MM.1S (cell line): ENCODE measurements around the gene CAMK2A.

Experiments used
- DNase-seq: peaks from one replicate; pipeline ENCODE4 v3.0.0-alpha.2; 2015
- H2AFZ ChIP-seq: fragments of 300-600 bp; sonication (generic); 2 replicates; pipeline ENCODE4 v1.6.0; 2016; ENCODE audit warnings: antibody characterized with exemption, low read length
- H3F3A ChIP-seq: fragments of 300-600 bp; sonication (generic); 2 replicates; pipeline ENCODE4 v1.6.1; 2016; ENCODE audit warnings: mild to moderate bottlenecking, antibody characterized with exemption, low read length, moderate library complexity, mixed read lengths; ENCODE audit not compliant: insufficient read depth
- H3K27ac ChIP-seq: fragments of 300-600 bp; sonication (generic); 2 replicates; pipeline ENCODE4 v1.5.1; 2016; ENCODE audit warnings: mild to moderate bottlenecking, low read length
- H3K27me3 ChIP-seq: fragments of 300-600 bp; sonication (generic); replicated peaks from 2 replicates; pipeline ENCODE4 v1.6.0; 2016; ENCODE audit warnings: low read length; ENCODE audit not compliant: insufficient read depth
- H3K36me3 ChIP-seq: fragments of 300-600 bp; sonication (generic); replicated peaks from 2 replicates; pipeline ENCODE4 v1.6.1; 2016; ENCODE audit warnings: mild to moderate bottlenecking, low read length, mixed read lengths; ENCODE audit not compliant: insufficient read depth
- H3K4me1 ChIP-seq: fragments of 300-600 bp; sonication (generic); 2 replicates; pipeline ENCODE4 v1.6.1; 2016; ENCODE audit warnings: low read length, mixed read lengths
- H3K4me2 ChIP-seq: fragments of 300-600 bp; sonication (generic); 2 replicates; pipeline ENCODE4 v1.6.0; 2016; ENCODE audit warnings: low read depth, low read length
- H3K4me3 ChIP-seq: fragments of 300-600 bp; sonication (generic); 2 replicates; pipeline ENCODE4 v1.5.1; 2016; ENCODE audit warnings: low read length, mixed read lengths
- H3K79me2 ChIP-seq: fragments of 300-600 bp; sonication (generic); 2 replicates; pipeline ENCODE4 v1.6.1; 2016; ENCODE audit warnings: mixed run types, low read length, mixed read lengths
- H3K9ac ChIP-seq: fragments of 300-600 bp; sonication (generic); 2 replicates; pipeline ENCODE4 v1.6.1; 2016; ENCODE audit warnings: low read length, mixed read lengths
- H3K9me2 ChIP-seq: fragments of 300-600 bp; sonication (generic); replicated peaks from 2 replicates; pipeline ENCODE4 v1.6.1; 2016; ENCODE audit warnings: mild to moderate bottlenecking, low read length, mixed read lengths; ENCODE audit not compliant: insufficient read depth
- H3K9me3 ChIP-seq: fragments of 300-600 bp; sonication (generic); replicated peaks from 2 replicates; pipeline ENCODE4 v1.6.1; 2016; ENCODE audit warnings: mild to moderate bottlenecking, low read length, mixed read lengths; ENCODE audit not compliant: insufficient read depth
- H4K20me1 ChIP-seq: fragments of 300-600 bp; sonication (generic); 2 replicates; pipeline ENCODE4 v1.6.1; 2016; ENCODE audit warnings: mild to moderate bottlenecking, low read length, moderate library complexity, mixed read lengths; ENCODE audit not compliant: insufficient read depth
- EZH2 ChIP-seq: fragments of 300-600 bp; sonication (generic); optimal IDR thresholded peaks from 2 replicates; pipeline ENCODE3; 2017; ENCODE audit warnings: low read depth, mild to moderate bottlenecking, antibody characterized with exemption, low read length, mixed read lengths
- EZH2phosphoT487 ChIP-seq: fragments of 300-600 bp; sonication (generic); IDR thresholded peaks from 2 replicates; pipeline ENCODE4 v1.6.1; 2018; ENCODE audit warnings: antibody characterized with exemption, low read length
- TF ChIP-seq, protein P1 (sequence below): fragments of 300-600 bp; sonication (generic); IDR thresholded peaks from 2 replicates; pipeline ENCODE4 v1.5.1; 2016; ENCODE audit warnings: antibody characterized with exemption, low read length, mixed read lengths

CAMK2A gene

DNA sequence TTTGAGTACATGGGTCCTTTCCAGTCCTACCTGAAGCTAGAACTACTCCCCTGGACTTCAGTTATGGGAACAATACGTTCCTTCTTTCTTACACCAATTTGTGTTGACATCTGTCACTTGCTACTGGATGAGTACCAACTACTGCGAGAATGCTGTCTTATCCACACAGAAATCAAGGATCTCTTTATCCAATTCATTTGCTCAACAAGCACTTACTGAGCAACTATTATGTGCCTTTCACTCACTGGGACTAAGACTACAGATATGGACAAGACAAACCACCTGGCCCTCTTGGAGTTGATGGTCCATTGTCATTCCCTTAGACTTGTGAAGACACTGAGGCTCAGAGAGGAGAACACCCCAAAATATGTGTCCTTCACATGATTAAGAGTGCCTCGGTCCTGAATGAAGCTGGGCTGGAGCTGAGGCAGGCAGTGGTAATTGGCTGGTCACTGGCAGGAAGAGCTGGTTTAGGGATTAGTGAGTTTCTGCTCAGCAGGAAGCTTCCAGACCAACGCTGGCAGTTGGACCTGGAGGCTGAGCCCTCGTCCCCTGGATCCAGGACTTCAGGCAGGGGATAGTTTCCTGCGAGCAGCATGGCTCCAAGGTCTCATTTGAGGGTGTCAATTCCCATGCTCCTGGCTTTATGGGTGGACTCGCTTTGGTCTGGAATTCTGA lies 21.6 kb upstream of the CAMK2A start:
- Histone ChIP-seq H3K4me2 (no peak overlapping the region), H3K27me3 (no peaks in the 10 kb centered on the region), H3K4me3 (no peak overlapping the region), H3K9me2 (no peaks in the 10 kb centered on the region), H2AFZ (no peak overlapping the region), H3K9ac (no peak overlapping the region), H3F3A (no peaks in the 10 kb centered on the region), H3K36me3 (no peaks in the 10 kb centered on the region), H3K79me2 (no peaks in the 10 kb centered on the region), H3K9me3 (no peaks in the 10 kb centered on the region), H4K20me1 (no peaks in the 10 kb centered on the region), H3K27ac (no peak overlapping the region), H3K4me1 (peaks cover 19% of the 10 kb centered on the region)
- no peak for DNase-seq
- no peak for TF ChIP-seq EZH2
- TF ChIP-seq, protein P1, sequence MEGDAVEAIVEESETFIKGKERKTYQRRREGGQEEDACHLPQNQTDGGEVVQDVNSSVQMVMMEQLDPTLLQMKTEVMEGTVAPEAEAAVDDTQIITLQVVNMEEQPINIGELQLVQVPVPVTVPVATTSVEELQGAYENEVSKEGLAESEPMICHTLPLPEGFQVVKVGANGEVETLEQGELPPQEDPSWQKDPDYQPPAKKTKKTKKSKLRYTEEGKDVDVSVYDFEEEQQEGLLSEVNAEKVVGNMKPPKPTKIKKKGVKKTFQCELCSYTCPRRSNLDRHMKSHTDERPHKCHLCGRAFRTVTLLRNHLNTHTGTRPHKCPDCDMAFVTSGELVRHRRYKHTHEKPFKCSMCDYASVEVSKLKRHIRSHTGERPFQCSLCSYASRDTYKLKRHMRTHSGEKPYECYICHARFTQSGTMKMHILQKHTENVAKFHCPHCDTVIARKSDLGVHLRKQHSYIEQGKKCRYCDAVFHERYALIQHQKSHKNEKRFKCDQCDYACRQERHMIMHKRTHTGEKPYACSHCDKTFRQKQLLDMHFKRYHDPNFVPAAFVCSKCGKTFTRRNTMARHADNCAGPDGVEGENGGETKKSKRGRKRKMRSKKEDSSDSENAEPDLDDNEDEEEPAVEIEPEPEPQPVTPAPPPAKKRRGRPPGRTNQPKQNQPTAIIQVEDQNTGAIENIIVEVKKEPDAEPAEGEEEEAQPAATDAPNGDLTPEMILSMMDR, result no peak
- TF ChIP-seq EZH2phosphoT487, result no peak

DNA sequence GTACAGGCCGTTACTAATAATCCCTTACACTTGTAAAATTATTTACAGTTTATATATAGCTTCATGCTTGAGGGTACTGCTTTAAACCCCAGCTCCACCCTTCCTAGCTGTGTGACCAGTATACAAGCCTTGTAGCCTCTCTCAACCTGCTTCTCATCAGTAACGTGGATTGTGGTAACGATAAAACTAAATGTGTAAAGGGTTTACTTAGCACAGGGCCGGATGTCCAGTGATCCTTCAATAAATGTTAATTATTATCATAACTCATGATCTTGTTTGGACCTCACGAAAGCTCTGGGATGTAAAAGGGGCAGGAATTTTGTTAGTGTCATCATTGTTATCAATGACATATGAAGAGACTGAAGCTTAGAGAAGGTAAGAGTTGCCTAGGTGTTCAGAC lies 20.7 kb upstream of the CAMK2A start:
- H3K79me2 ChIP-seq, result no peaks in the 10 kb centered on the region
- H3K4me1 ChIP-seq, result peaks cover 24% of the 10 kb centered on the region
- no peak for DNase-seq
- no peak overlapping the region for H2AFZ ChIP-seq
- H4K20me1 ChIP-seq, result no peaks in the 10 kb centered on the region
- H3K9me3 ChIP-seq, result no peaks in the 10 kb centered on the region
- H3K36me3 ChIP-seq, result no peaks in the 10 kb centered on the region
- TF ChIP-seq EZH2, result no peak
- TF ChIP-seq, protein P1, result no peak
- no peaks in the 10 kb centered on the region for H3K27me3 ChIP-seq
- H3K9me2 ChIP-seq, result no peaks in the 10 kb centered on the region
- H3K9ac ChIP-seq, result no peak overlapping the region
- H3F3A ChIP-seq, result no peaks in the 10 kb centered on the region
- no peak overlapping the region for H3K27ac ChIP-seq
- H3K4me2 ChIP-seq, result no peak overlapping the region
- no peak overlapping the region for H3K4me3 ChIP-seq

DNA sequence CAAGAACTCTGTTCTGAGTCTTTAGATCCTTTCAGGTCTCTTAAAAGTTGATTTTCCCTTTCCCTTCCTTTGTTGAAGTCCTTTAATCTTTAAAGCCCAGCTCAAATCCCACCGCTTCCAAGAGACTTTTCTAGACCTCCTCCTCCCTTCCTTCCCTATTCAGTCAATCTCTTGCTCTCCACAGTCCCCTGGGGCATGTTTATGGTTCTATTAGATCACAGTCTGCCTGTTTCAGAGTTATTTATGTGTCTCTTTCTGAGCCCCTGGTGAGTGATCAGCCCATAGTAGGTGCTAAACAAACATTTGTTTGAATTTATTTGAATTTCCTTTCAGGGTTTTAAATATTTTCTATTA lies 20.3 kb upstream of the CAMK2A start:
- Histone ChIP-seq H3F3A (no peaks in the 10 kb centered on the region), H3K79me2 (no peaks in the 10 kb centered on the region), H3K4me2 (no peak overlapping the region), H3K27ac (no peak overlapping the region), H3K9me2 (no peaks in the 10 kb centered on the region), H3K27me3 (no peaks in the 10 kb centered on the region), H4K20me1 (no peaks in the 10 kb centered on the region), H3K4me1 (peaks cover 25% of the 10 kb centered on the region), H2AFZ (no peak overlapping the region), H3K9me3 (no peaks in the 10 kb centered on the region), H3K36me3 (no peaks in the 10 kb centered on the region), H3K9ac (no peak overlapping the region), H3K4me3 (no peak overlapping the region)
- DNase-seq, result no peak
- TF ChIP-seq, protein P1, result no peak
- TF ChIP-seq EZH2 (no peak), EZH2phosphoT487 (no peak)
